Esophagus muscularis mucosa (tissue), 4 donors: ENCODE results near the gene SH3PXD2B. TPM values are rescaled to one million over a fixed set of nuclear protein-coding genes. Genes with fewer than 3 reads are reported as not detected.

Experiments
- DNase-seq: peaks from one replicate; pipeline ENCODE4 v3.0.0-alpha.2; 2017; ENCODE audit errors: extremely low spot score
- H3K27ac ChIP-seq, 4 donors: fragments of 200-600 bp; sonication (generic); replicated peaks in 1 of 4; 1 replicate in 3 of 4; 2 replicates in 1 of 4; pipeline ENCODE4 v1.5.1; 2016 to 2019; ENCODE audit warnings: mild to moderate bottlenecking in 1 of 4
- H3K27me3 ChIP-seq, 4 donors: fragments of 200-600 bp; sonication (generic); one replicate each; pipeline versions ENCODE4 v1.5.1 to v1.6.0; 2016 to 2019
- H3K36me3 ChIP-seq, 4 donors: fragments of 200-600 bp; sonication (generic); one replicate each; pipeline ENCODE4 v1.5.1; 2016 to 2019
- H3K4me1 ChIP-seq, 4 donors: fragments of 200-600 bp; sonication (generic); one replicate each; pipeline ENCODE4 v1.5.1; 2016 to 2019
- H3K4me3 ChIP-seq, 4 donors: fragments of 200-600 bp; sonication (generic); 1 replicate in 2 of 4; 2 replicates in 2 of 4; pipeline ENCODE4 v1.5.1; 2016 to 2019; ENCODE audit warnings: mild to moderate bottlenecking in 4 of 4, moderate library complexity in 1 of 4
- H3K9me3 ChIP-seq, 4 donors: fragments of 200-600 bp; sonication (generic); 1 replicate in 3 of 4; 2 replicates in 1 of 4; pipeline ENCODE4 v1.5.1; 2016 to 2019
- CTCF ChIP-seq, 3 experiments: fragments of 200-600 bp in 2 of 3; fragments of 450-650 bp in 1 of 3; sonication (generic) in 2 of 3; IDR thresholded peaks; one replicate each; pipeline ENCODE4 v1.5.1; 2017 to 2019; ENCODE audit warnings: antibody characterized with exemption in 3 of 3, mild to moderate bottlenecking in 2 of 3, moderate library complexity in 1 of 3
- EP300 ChIP-seq: sonication (generic); formaldehyde crosslinking; IDR thresholded peaks from one replicate; pipeline ENCODE4 v1.6.1; 2017; ENCODE audit warnings: antibody characterized with exemption
- POLR2A ChIP-seq: fragments of 450-650 bp; IDR thresholded peaks from one replicate; pipeline ENCODE4 v1.6.1; 2017; ENCODE audit warnings: antibody characterized with exemption, moderate library complexity, mild to moderate bottlenecking, low read depth
- POLR2AphosphoS5 ChIP-seq, 2 donors: sonication (generic); formaldehyde crosslinking; IDR thresholded peaks; one replicate each; pipeline ENCODE4 v1.6.1; 2017; ENCODE audit warnings: antibody characterized with exemption in 2 of 2
- WGBS: methylation state at CpG from one replicate; pipeline ENCODE4 v1.1.5; 2018; 5-methylcytosine and 5-hydroxymethylcytosine counted together
- intact Hi-C: fragments of 100-400 bp; cut with DNase I; formaldehyde crosslinking; loops from one replicate; pipeline ENCODE4 v1.15.1; 2023
- total RNA-seq, 4 donors: library from RNA; depleted of rRNA; stranded (reverse); fragments of >200 nt; gene quantifications; one replicate each; pipeline versions ENCODE4 v1.1.0 to v1.2.1, GENCODE V29; 2016

SH3PXD2B gene
- total RNA-seq, 4 donors from 2014 or later, result 41.5 to 66.5 (median 49.2) TPM

- peak overlapping the region; percentile 86 to 92 (median 87) for H3K27ac ChIP-seq
- WGBS, result 67% methylated on average over 7 of the region's 7 CpGs
- DNase-seq, result no peak
- no peaks in the 10 kb centered on the region for H3K27me3 ChIP-seq
- H3K4me3 ChIP-seq, result peak overlapping the region in 1 of 4 donors; percentile 2
- H3K9me3 ChIP-seq, result no peaks in the 10 kb centered on the region
- peaks cover 0 to 17% (median 2%) of the 10 kb centered on the region in 4 donors for H3K36me3 ChIP-seq
- H3K4me1 ChIP-seq, result peaks cover 37 to 100% (median 98%) of the 10 kb centered on the region in 4 donors
- TF ChIP-seq POLR2AphosphoS5 (IDR thresholded peaks at IDR 0.05) (peak; percentile 49 to 64), EP300 (peak; percentile 19), CTCF (IDR thresholded peaks at IDR 0.05) (no peak)
- intact Hi-C loops, result no loop called here
Observed at GRCh38 chr5:172426086-172426485, 28.2 kb downstream of the SH3PXD2B start.

GRCh38 chr5:172425402-172425801 is 28.9 kb downstream of the SH3PXD2B start:
- intact Hi-C loops, result no loop called here
- TF ChIP-seq POLR2A, result no peak
- TF ChIP-seq POLR2AphosphoS5 (IDR thresholded peaks at IDR 0.05), result no peak
- TF ChIP-seq CTCF (IDR thresholded peaks at IDR 0.05), result no peak
- TF ChIP-seq EP300, result no peak
- Histone ChIP-seq H3K36me3 (peaks cover 0 to 17% (median 2%) of the 10 kb centered on the region in 4 donors), H3K4me3 (no peak overlapping the region), H3K27me3 (no peaks in the 10 kb centered on the region), H3K9me3 (no peaks in the 10 kb centered on the region), H3K27ac (peak overlapping the region; percentile 86 to 92 (median 87)), H3K4me1 (peaks cover 33 to 100% (median 97%) of the 10 kb centered on the region in 4 donors)
- WGBS, result 67% methylated on average over 12 of the region's 12 CpGs
- DNase-seq, result no peak

GRCh38 chr5:172424808-172425207 is 29.5 kb downstream of the SH3PXD2B start:
- Histone ChIP-seq H3K27ac (peak overlapping the region; percentile 86 to 92 (median 87)), H3K36me3 (peaks cover 0 to 17% (median 2%) of the 10 kb centered on the region in 4 donors), H3K27me3 (no peaks in the 10 kb centered on the region), H3K9me3 (no peaks in the 10 kb centered on the region), H3K4me3 (no peak overlapping the region), H3K4me1 (peaks cover 33 to 100% (median 97%) of the 10 kb centered on the region in 4 donors)
- DNase-seq, result no peak
- 78% methylated on average over 6 of the region's 6 CpGs for WGBS
- TF ChIP-seq EP300 (no peak), POLR2A (no peak), POLR2AphosphoS5 (IDR thresholded peaks at IDR 0.05) (no peak), CTCF (IDR thresholded peaks at IDR 0.05) (no peak)
- intact Hi-C loops, result no loop called here

GRCh38 chr5:172424111-172424490 is 30.2 kb downstream of the SH3PXD2B start:
- Histone ChIP-seq H3K36me3 (peaks cover 0 to 17% (median 2%) of the 10 kb centered on the region in 4 donors), H3K27ac (peak overlapping the region; percentile 86 to 92 (median 87)), H3K4me1 (peaks cover 40 to 100% (median 97%) of the 10 kb centered on the region in 4 donors), H3K27me3 (no peaks in the 10 kb centered on the region), H3K9me3 (no peaks in the 10 kb centered on the region), H3K4me3 (no peak overlapping the region)
- intact Hi-C loops, result no loop called here
- DNase-seq, result no peak
- WGBS, result 90% methylated on average over 3 of the region's 3 CpGs
- TF ChIP-seq CTCF (IDR thresholded peaks at IDR 0.05) (no peak), POLR2AphosphoS5 (IDR thresholded peaks at IDR 0.05) (no peak), EP300 (no peak), POLR2A (no peak)
